Glomerular endothelial cell (primary cell): ENCODE measurements around the gene SMIM27. TPM values are rescaled to one million over a fixed set of nuclear protein-coding genes. Genes with fewer than 3 reads are reported as not detected.
"Not testable (repeated sequence)": the region's sequence is repeated elsewhere in the genome, so short reads cannot be mapped to it uniquely, and the experiment has no call there.

Experiments
- DNase-seq: peaks from one replicate; pipeline ENCODE4 v3.0.0-alpha.2; 2011; ENCODE audit warnings: low read depth, low spot score; ENCODE audit errors: extremely low read depth
- total RNA-seq: library from RNA; depleted of rRNA; stranded (reverse); fragments of >200 nt; gene quantifications from 2 replicates; pipeline ENCODE4 v1.2.3, GENCODE V29; 2015

SMIM27 gene
- total RNA-seq, 1 donor from 2014 or later = 2.1 TPM

DNA sequence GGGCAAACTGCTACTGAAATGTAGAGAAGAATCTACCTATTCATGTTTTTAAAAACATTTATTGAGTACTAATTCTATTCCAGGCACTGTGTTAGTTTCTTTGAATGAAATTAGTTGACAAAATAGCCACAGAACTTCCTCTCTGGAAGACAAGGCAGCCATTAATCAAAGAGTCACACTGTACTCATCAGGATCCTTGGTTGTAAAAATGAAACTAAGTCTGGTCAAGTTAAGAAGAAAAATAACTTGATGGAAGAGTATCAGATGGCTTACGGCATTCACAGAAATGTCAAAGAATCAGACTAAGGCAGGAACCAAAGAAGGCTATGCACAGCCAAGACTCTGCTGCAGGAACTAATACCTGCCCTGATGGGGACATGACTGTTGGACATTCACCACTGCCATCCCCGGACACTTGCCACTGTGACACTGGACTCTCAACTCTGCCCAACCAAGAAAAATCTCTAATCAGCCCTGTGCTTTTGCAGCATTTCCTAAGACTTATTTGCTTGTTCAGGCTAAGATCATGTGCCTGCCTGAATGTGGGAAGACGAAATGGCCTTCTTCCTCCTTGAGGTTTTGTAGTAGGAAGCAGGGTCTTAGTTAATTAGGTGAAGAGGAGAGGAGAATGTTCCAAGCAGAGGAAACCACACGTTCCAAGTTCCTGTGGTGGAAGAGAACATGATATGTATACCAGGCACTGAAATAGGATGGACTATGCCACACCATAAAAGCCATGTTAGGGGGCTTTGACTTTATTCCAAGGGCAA lies 44.2 kb downstream of the SMIM27 start:
- DNase-seq = no peak

DNA sequence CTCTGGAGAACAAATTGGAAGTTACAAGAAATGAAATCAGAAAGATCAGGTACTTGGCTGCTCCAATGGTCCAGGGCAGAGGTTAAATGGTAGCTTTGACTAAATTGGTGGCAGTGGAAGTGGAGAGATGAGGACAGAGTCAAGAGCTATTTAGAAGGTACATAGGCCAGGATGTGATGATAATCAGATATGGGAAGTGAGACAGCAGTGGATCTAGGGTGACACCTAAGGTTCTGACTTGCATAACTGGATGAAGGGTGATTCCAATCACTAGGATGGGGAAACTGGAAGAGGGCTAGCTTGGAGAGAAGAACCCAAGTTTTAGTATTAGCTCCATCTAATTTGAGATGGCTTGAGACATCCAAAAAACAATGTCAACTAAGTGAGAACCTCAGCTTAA lies 44.8 kb downstream of the SMIM27 start:
- DNase-seq = no peak

DNA sequence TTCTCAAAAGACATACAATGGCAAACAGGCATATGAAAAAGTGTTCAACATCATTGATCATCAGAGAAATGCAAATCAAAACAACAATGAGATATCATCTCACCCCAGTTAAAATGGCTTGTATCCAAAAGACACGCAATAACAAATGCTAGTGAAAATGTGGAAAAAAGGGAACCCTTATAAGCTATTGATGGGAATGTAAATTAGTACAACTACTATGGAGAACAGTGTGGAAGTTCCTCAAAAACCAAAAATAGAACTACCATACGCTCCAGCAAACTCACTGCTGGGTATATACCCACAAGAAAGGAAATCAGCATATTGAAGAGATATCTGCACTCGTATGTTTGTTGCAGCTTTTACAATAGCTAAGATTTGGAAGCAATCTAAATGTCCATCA lies 46.9 kb downstream of the SMIM27 start:
- DNase-seq = not testable (repeated sequence)

Other genes starting within 250 kb of the SMIM27 start
- gene ACO1, start 167.7 kb upstream of the SMIM27 start, total RNA-seq = 50.6 and 54.1 TPM in 2 replicates
- gene RIGI, start 26.1 kb upstream of the SMIM27 start, total RNA-seq = 32.3 and 37.9 TPM in 2 replicates
- gene TOPORS, start 259 bp downstream of the SMIM27 start, total RNA-seq = 17.3 and 19.1 TPM in 2 replicates
- 37.0 and 66.6 TPM in 2 replicates for gene NDUFB6, start 20.8 kb downstream of the SMIM27 start, total RNA-seq
- under 0.01 TPM in 1 of 2 replicates, not detected in the other for gene TAF1L, start 83.3 kb downstream of the SMIM27 start, total RNA-seq
- not detected in 2 replicates for gene TMEM215, start 231.2 kb downstream of the SMIM27 start, total RNA-seq